ENCODE data around the gene PRXL2C. TPM values are rescaled to one million over a fixed set of nuclear protein-coding genes. Genes with fewer than 3 reads are reported as not detected.
A peak's percentile ranks its signal among the peaks of the same experiment; 100 is the strongest.

Gene PRXL2C
- total RNA-seq, 2 experiments from 2014 or later = not detected

DNA sequence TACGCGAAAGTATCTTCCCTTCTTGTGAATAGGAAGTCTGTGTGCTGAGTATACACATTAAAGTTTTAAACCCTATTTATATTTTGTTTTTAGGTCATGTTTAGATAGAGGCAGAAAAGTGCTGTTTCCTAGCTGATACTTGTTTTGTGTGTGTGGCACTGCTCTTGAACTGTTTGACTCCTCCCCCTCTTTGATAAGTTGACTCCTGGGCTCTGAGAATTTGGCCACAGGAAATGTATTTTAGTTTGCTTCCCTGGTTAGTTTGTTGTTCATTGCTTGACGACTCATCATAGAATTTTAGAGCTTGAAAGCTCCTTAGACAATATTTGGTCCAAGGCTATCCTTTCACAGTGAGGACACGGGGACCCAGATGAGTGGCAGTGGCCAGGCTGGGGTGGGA lies 33.5 kb downstream of the PRXL2C start:
- Histone ChIP-seq H3K4me2 (ENCODE audit: low read length) (no peak overlapping the region), H3K4me3 (ENCODE audit: low read depth, low read length, poor library complexity, severe bottlenecking) (no peak overlapping the region), H3K4me1 (ENCODE audit: insufficient read depth, low read length, poor library complexity, severe bottlenecking) (peaks cover 10% of the 10 kb centered on the region), H3K36me3 (ENCODE audit: insufficient read depth, low read length) (no peaks in the 10 kb centered on the region), H4K20me1 (ENCODE audit: insufficient read depth, low read length) (no peaks in the 10 kb centered on the region), H3K27ac (ENCODE audit: low read depth, low read length, poor library complexity, severe bottlenecking) (no peak overlapping the region), H3K9me2 (ENCODE audit: insufficient read depth, low read length) (no peaks in the 10 kb centered on the region), H3K9me3 (ENCODE audit: low read length) (no peaks in the 10 kb centered on the region), H2AFZ (ENCODE audit: low read length) (peak overlapping the region; percentile 42; the same call in 1 of the 2 replicates), H3K79me2 (ENCODE audit: insufficient read depth, low read depth, low read length) (no peaks in the 10 kb centered on the region)
- POLR2A ChIA-PET = interaction anchor here (0.7 kb wide), 1 partner anchor 222 kb away, joined by 5 read pairs; no protein-coding TSS in a partner anchor
- TF ChIP-seq, protein P1, sequence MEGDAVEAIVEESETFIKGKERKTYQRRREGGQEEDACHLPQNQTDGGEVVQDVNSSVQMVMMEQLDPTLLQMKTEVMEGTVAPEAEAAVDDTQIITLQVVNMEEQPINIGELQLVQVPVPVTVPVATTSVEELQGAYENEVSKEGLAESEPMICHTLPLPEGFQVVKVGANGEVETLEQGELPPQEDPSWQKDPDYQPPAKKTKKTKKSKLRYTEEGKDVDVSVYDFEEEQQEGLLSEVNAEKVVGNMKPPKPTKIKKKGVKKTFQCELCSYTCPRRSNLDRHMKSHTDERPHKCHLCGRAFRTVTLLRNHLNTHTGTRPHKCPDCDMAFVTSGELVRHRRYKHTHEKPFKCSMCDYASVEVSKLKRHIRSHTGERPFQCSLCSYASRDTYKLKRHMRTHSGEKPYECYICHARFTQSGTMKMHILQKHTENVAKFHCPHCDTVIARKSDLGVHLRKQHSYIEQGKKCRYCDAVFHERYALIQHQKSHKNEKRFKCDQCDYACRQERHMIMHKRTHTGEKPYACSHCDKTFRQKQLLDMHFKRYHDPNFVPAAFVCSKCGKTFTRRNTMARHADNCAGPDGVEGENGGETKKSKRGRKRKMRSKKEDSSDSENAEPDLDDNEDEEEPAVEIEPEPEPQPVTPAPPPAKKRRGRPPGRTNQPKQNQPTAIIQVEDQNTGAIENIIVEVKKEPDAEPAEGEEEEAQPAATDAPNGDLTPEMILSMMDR (conservative IDR thresholded peaks at IDR 0.05; ENCODE audit: low read length) = no peak
- no peak for TF ChIP-seq EZH2phosphoT487 (IDR thresholded peaks at IDR 0.05; ENCODE audit: borderline replicate concordance, low read depth, low read length)
- no peak for DNase-seq (ENCODE audit: low spot score)
- intact Hi-C loops (cut with micrococcal nuclease; ENCODE audit: unreplicated experiment) = no loop called here
- CTCF ChIA-PET (ENCODE audit: unreplicated experiment) = no interaction called here
- BruUV-seq (replicated peaks) = no TSS peak

DNA sequence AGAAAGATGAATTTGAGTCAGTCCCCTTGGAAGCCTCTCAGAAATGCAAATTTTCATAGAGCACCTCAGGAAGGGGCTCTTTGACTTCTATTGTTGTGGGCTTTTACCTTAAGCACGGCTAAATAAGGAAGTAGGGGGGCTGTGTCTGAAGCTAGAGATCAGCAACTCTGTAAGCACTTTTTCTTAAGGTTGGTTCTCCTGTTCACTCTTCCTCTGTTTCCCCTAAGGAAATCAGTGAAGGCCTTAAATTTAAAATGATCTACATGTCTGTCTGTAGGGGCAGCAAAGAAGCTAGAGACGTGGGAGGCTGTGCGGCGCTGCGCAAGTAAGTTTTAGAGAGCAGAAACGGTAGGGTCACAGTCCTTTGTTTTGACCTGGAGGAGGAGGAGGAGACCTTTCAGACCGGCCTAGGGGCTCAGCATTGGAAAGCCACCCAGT lies 34.3 kb downstream of the PRXL2C start:
- H3K4me2 ChIP-seq (ENCODE audit: low read length) = peak overlapping the region; percentile 31; the same call in 1 of the 2 replicates
- H3K9me3 ChIP-seq (ENCODE audit: low read length) = no peaks in the 10 kb centered on the region
- peak; percentile 23 for DNase-seq (ENCODE audit: low spot score)
- no peak overlapping the region for H3K4me3 ChIP-seq (ENCODE audit: low read depth, low read length, poor library complexity, severe bottlenecking)
- H3K79me2 ChIP-seq (ENCODE audit: insufficient read depth, low read depth, low read length) = no peaks in the 10 kb centered on the region
- no peaks in the 10 kb centered on the region for H3K9me2 ChIP-seq (ENCODE audit: insufficient read depth, low read length)
- BruUV-seq (replicated peaks) = no TSS peak
- intact Hi-C loops (cut with micrococcal nuclease; ENCODE audit: unreplicated experiment) = no loop called here
- ChIA-PET CTCF (ENCODE audit: unreplicated experiment) (no interaction called here), POLR2A (no interaction called here)
- no peaks in the 10 kb centered on the region for H4K20me1 ChIP-seq (ENCODE audit: insufficient read depth, low read length)
- peak overlapping the region; percentile 42; the same call in 1 of the 2 replicates for H2AFZ ChIP-seq (ENCODE audit: low read length)
- H3K36me3 ChIP-seq (ENCODE audit: insufficient read depth, low read length) = no peaks in the 10 kb centered on the region
- no peak overlapping the region for H3K27ac ChIP-seq (ENCODE audit: low read depth, low read length, poor library complexity, severe bottlenecking)
- TF ChIP-seq, protein P1 (conservative IDR thresholded peaks at IDR 0.05; ENCODE audit: low read length) = no peak; the same call in 1 of the 2 replicates
- no peak for TF ChIP-seq EZH2phosphoT487 (IDR thresholded peaks at IDR 0.05; ENCODE audit: borderline replicate concordance, low read depth, low read length)
- peaks cover 10% of the 10 kb centered on the region for H3K4me1 ChIP-seq (ENCODE audit: insufficient read depth, low read length, poor library complexity, severe bottlenecking)

DNA sequence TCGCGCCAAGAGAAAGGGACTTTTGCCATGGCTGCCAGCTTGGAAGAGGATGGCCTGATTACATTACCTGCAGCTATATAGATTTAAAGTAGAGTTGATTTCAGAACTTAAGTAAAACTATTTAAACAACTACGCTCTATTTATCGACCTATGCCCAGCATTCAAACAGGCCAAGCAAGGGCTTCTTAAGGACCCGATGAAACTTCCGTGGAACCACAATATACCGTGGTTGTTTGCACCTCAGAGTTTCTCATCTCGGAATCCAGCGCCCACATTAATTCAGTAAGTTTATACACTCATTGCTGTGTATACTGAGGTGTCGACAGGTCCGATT lies 35.0 kb downstream of the PRXL2C start:
- H3K27ac ChIP-seq (ENCODE audit: low read depth, low read length, poor library complexity, severe bottlenecking) = no peak overlapping the region
- POLR2A ChIA-PET = no interaction called here
- H3K9me2 ChIP-seq (ENCODE audit: insufficient read depth, low read length) = no peaks in the 10 kb centered on the region
- no peaks in the 10 kb centered on the region for H3K79me2 ChIP-seq (ENCODE audit: insufficient read depth, low read depth, low read length)
- H3K4me1 ChIP-seq (ENCODE audit: insufficient read depth, low read length, poor library complexity, severe bottlenecking) = peaks cover 10% of the 10 kb centered on the region
- no peaks in the 10 kb centered on the region for H4K20me1 ChIP-seq (ENCODE audit: insufficient read depth, low read length)
- TF ChIP-seq EZH2phosphoT487 (IDR thresholded peaks at IDR 0.05; ENCODE audit: borderline replicate concordance, low read depth, low read length) = no peak
- TF ChIP-seq, protein P1 (conservative IDR thresholded peaks at IDR 0.05; ENCODE audit: low read length) = no peak
- H3K4me2 ChIP-seq (ENCODE audit: low read length) = no peak overlapping the region
- DNase-seq (ENCODE audit: low spot score) = no peak
- CTCF ChIA-PET (ENCODE audit: unreplicated experiment) = no interaction called here
- no peak overlapping the region for H3K4me3 ChIP-seq (ENCODE audit: low read depth, low read length, poor library complexity, severe bottlenecking)
- H3K36me3 ChIP-seq (ENCODE audit: insufficient read depth, low read length) = no peaks in the 10 kb centered on the region
- no TSS peak for BruUV-seq (replicated peaks)
- intact Hi-C loops (cut with micrococcal nuclease; ENCODE audit: unreplicated experiment) = no loop called here
- no peaks in the 10 kb centered on the region for H3K9me3 ChIP-seq (ENCODE audit: low read length)
- peak overlapping the region; percentile 42; the same call in 1 of the 2 replicates for H2AFZ ChIP-seq (ENCODE audit: low read length)
